IMR-90 (cell line): ENCODE data around the gene TCP11.

Experiments
- CTCF ChIP-seq: conservative IDR thresholded peaks from 2 replicates; pipeline ENCODE4 v1.5.1; 2012; ENCODE audit warnings: mild to moderate bottlenecking, low read depth, low read length, improper control_type of control experiment
- NFE2L2 ChIP-seq: fragments of 150-350 bp; IDR thresholded peaks from 2 replicates; pipeline ENCODE4 v1.6.1; 2016; ENCODE audit warnings: low read depth, mild to moderate bottlenecking, low read length

DNA sequence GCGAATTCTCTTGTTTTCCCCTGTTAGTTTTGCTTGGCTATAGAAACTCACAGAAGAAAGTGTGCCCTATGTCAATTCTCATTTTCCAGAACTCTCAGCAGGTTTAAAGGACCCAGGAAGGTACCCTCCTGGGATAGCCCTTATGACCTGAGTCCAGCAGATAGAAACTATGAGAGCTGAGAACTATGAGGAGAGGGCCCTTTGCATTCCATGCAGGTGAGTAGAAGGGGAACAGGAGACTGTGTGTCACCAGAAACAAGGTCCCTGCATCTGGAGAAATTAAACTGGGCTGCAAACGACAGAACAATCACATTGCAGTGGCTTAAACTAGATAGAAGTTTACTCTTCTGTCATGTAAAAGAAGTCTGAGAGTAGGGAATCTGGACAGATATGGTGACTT lies 36.9 kb upstream of the TCP11 start:
- TF ChIP-seq NFE2L2 (no peak), CTCF (no peak)
